ENCODE data around the gene HOXA3.

DNA sequence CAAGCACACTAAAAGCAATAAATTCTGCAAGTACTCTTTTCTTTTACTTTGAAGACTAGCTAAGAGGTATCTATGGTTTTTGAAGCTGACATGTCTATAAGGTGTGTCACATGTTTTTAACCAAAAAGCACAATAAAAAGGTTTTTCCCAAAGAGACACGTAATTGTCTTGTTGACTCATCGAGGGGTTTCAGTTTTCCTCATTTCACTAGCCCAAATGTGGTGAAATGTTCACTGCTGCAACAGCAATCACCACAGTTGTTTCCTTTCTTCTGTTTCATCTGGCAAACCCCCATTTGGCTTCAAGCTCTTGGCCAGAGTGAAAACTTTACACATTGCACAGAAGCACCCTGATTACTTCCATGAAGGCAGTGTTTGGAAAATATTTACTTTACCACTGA, 18.0 kb downstream of the HOXA3 start:
- TF ChIP-seq, protein P1, sequence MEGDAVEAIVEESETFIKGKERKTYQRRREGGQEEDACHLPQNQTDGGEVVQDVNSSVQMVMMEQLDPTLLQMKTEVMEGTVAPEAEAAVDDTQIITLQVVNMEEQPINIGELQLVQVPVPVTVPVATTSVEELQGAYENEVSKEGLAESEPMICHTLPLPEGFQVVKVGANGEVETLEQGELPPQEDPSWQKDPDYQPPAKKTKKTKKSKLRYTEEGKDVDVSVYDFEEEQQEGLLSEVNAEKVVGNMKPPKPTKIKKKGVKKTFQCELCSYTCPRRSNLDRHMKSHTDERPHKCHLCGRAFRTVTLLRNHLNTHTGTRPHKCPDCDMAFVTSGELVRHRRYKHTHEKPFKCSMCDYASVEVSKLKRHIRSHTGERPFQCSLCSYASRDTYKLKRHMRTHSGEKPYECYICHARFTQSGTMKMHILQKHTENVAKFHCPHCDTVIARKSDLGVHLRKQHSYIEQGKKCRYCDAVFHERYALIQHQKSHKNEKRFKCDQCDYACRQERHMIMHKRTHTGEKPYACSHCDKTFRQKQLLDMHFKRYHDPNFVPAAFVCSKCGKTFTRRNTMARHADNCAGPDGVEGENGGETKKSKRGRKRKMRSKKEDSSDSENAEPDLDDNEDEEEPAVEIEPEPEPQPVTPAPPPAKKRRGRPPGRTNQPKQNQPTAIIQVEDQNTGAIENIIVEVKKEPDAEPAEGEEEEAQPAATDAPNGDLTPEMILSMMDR (IDR thresholded peaks at IDR 0.05; ENCODE audit: low read length): no peak
- TF ChIP-seq EZH2phosphoT487 (IDR thresholded peaks at IDR 0.05; ENCODE audit: low read length) (no peak), EZH2 (optimal IDR thresholded peaks at IDR 0.05; ENCODE audit: low read depth, low read length) (no peak)

All from MM.1S (cell line).